ENCODE data around the gene TRIO.

DNA sequence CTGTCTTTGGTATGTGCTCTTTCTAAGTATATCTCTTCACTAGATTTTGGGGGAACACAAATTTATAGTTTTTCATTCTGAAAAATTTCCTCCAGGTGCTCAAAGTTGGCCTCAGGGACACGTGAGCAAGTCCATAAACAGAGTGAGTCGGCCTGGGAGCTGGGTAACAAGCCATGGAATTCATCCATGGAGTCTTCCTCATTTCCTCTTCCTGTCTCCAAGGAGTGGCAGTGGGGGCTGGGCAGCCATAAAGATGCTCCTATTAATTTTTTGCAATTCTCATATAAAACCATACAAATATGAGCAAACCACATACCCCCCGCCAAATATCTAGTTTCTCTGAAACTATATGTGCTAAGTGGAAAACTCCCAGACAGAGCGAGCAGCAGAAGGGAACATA lies 301.9 kb downstream of the TRIO start:
- TF ChIP-seq, protein P1, sequence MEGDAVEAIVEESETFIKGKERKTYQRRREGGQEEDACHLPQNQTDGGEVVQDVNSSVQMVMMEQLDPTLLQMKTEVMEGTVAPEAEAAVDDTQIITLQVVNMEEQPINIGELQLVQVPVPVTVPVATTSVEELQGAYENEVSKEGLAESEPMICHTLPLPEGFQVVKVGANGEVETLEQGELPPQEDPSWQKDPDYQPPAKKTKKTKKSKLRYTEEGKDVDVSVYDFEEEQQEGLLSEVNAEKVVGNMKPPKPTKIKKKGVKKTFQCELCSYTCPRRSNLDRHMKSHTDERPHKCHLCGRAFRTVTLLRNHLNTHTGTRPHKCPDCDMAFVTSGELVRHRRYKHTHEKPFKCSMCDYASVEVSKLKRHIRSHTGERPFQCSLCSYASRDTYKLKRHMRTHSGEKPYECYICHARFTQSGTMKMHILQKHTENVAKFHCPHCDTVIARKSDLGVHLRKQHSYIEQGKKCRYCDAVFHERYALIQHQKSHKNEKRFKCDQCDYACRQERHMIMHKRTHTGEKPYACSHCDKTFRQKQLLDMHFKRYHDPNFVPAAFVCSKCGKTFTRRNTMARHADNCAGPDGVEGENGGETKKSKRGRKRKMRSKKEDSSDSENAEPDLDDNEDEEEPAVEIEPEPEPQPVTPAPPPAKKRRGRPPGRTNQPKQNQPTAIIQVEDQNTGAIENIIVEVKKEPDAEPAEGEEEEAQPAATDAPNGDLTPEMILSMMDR (IDR thresholded peaks at IDR 0.05; ENCODE audit: poor library complexity): no peak
- TF ChIP-seq EZH2phosphoT487 (IDR thresholded peaks at IDR 0.05; ENCODE audit: low read depth, severe bottlenecking, unreplicated experiment): no peak
